Measurements from ENCODE around the gene RMND1.
"Not testable (repeated sequence)": the region's sequence is repeated elsewhere in the genome, so short reads cannot be mapped to it uniquely, and the experiment has no call there.

RMND1 gene

DNA sequence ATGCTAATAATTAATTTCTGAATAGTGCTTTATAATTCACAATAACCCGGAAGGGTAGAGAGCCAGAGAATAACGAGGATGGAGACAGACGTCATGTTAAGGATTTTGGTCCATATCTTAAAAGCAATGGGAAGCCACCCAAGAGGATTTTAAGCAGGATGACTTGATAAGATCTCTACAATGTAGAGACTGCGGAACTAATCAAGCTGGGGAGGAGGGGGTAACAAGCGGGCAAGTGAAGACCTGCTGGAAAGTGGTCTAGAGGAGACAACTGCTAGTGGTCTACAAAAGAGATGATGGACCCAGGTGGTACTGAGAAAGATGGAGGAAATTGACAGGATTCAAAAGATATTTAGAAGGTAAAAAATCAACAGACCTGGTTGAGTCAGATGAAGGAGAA, 67.8 kb downstream of the RMND1 start:
- no peak for DNase-seq (ENCODE audit: low read depth)

DNA sequence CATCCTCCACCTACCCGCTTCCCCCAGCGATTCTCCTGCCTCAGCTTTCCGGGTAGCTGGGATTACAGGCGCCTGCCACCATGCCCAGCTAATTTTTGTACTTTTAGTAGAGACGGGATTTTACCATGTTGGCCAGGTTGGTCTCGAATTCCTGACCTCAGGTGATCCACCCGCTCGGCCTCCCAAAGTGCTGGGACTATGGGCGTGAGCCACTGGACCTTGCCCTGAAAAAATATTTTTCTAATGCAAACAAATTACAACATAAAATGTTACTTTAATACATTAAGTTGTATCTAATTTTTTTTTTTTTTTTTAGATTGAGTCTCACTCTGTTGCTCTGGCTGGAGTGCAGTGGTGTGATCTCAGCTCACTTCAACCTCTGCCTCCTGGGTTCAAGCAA, 69.3 kb downstream of the RMND1 start:
- not testable (repeated sequence) for DNase-seq (ENCODE audit: low read depth)

DNA sequence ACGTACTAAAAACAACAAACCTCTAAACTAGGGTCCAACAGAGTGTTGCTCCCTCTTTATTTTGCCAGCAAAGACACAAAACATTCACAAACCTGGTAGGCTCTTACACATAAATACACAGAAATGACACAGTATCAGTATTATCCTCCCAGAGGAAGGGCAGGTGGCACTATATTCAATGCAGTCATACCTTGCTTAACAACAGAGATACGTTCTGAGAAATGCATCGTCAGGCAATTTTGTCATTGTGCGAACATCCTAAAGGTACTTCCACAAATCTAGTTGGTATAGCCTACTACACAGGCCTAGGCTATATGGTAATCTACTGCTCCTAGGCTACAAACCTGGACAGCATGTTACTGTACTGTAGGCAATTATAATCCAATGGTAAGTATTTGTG, 70.2 kb downstream of the RMND1 start:
- no peak for DNase-seq (ENCODE audit: low read depth)

DNA sequence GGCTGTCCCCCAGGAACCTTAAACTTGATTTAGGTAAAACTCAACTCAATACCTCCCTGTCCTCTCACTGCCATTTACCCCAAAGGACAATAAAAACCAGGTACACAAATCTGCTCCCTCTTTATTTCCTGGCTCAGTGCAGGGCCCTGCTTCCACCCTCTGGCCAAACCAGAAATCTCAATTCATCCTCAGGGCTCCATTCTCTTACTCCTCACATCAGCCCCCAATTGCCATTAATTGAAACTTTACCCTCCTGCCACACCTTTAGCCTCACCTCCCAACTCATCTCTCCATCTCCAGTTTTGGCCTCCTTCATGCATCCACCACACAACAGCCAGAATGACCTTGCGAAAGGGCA, 71.1 kb downstream of the RMND1 start:
- DNase-seq (ENCODE audit: low read depth): no peak

DNA sequence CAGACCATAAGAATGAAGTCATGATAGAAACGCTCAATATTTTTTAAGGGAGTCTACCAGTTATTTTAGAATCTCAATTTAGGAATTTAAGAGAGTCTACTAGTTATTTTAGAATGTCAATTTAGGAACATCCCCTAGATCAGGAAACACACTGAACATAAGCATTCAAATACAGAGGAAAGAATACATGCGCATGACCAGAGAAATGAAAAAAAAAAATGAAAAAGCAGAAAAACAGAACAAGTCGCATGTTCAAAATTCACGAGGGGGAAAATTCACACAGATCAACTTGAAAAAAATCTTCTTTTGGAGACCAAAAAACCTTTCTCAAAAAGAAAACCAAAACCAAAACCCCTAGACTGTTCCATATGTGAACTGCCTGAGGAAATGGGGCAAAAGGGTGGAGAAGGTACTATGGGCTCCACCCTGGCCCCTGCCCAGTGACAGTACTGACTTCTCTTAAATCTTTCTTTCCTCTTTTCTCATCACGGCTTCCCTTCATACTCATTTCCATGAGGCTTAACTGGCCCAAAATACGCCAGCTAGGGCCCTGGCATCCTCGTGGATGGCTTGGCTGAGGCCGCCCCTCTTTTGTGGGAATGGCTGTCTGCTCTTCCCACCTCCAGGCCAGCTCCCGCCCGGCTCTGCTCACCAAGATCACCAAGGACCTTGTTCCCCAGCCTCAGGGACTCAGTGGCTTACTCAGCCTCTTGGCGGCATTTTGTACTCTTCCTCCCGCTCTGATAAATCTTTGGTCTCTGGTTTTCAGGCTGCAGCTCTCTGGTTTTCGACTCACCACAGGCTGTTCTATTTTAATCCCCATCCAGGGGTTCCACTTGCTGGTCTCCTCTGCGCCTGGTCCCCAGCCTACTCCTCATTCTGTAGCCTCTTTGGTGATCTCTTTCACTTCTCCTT, 71.7 kb downstream of the RMND1 start:
- DNase-seq (ENCODE audit: low read depth): no peak

DNA sequence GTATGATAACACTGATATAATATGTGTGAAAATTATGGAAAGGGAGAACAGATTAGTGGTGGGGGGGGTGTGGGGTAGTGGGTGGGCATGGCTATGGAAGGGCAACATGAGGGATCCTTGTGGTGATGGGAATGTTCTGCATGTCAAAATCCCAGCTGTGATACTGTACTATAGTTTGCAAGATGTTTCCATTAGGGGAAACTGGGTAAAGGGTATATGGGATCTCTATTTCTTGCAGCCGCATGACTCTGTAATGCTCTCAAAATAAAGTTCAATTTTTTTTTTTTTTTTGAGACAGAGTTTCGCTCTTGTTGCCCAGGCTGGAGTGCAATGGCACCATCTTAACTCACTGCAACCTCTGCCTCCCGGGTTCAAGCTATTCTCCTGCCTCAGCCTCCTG, 74.8 kb downstream of the RMND1 start:
- DNase-seq (ENCODE audit: low read depth): no peak

DNA sequence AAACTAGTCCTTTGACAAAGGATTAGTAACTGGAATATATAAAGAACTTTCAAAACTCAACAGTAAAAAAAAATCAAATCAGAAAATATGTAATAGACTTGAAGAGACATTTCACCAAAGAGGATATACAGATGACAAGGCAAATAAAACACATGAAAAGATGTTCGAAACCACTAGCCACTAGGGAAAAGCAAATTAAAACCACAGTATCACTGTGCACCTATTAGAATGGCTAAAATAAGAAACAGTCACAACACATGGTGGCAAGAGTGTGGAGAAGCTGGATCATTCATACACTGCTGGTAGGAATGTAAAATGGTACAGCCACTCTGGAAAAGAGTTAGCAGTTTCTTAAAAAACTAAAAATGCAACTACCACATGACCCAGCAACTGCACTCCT, 75.5 kb downstream of the RMND1 start:
- DNase-seq (ENCODE audit: low read depth): no peak

DNA sequence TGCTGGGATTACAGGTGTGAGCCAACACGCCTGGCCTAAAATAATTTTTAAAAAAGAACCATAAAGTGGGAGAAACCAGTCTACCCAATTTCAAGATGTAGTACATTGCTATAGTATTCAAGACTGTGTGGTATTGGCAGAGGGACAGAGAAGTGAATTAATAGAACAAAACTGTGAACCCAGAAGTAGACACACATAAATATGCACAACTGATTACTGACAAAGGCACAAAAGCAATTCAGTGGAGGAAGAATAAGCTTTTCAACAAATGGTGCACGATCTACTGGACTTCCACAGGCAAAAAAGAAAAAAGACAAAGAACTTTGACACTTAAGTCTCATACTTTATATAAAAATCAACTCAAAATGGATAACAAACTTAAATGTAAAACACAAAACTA, 76.1 kb downstream of the RMND1 start:
- DNase-seq (ENCODE audit: low read depth): no peak

DNA sequence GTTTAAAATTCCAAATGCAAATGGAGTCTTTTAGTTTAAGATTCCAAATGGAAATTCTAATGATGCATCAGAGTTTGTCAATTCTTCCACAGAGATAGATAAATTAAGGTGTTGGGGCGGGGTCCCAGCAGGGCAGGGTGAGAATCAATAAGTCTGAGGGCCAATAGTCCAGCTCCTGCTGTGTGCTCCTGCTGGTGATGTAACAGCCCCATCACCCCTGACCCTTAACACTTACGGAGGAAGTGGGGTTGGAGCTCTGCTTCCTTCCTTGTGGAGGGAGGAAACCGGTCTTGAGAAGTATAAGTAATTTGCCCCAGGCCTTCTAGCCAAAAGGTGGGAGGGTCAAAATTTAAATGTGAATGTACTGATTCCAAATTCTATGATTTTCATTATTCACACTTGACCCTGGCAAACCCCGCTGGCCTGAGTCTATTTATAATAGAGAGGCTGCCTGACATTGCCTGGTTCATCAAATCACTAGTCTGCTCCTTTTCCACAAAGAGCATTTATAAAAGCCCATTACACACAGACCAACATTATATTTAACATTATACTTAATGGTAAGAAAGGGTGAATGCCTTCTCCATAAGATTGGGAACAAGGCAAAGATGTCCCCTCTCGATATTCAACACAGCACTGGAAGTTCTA, 77.8 kb downstream of the RMND1 start:
- no peak for DNase-seq (ENCODE audit: low read depth)

DNA sequence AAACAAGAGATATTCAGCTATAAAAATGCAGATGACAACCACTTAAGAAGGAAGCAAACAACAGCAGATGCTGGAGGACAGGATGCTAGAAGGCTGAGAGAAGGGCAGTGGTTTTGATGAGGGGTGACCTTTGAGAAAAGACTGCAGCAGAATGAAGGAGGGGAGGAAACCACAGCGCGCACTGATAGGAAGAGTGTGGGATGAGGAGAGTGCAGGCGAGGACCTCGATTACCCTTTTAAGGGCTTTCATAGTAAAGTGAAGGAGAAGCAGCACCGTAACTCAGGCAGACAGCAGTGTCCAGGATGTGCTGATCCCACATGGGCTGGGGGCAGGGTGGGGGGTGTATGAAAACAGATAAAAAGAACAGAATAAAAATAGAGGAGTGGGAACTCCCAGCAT, 79.8 kb downstream of the RMND1 start:
- no peak for DNase-seq (ENCODE audit: low read depth)

DNA sequence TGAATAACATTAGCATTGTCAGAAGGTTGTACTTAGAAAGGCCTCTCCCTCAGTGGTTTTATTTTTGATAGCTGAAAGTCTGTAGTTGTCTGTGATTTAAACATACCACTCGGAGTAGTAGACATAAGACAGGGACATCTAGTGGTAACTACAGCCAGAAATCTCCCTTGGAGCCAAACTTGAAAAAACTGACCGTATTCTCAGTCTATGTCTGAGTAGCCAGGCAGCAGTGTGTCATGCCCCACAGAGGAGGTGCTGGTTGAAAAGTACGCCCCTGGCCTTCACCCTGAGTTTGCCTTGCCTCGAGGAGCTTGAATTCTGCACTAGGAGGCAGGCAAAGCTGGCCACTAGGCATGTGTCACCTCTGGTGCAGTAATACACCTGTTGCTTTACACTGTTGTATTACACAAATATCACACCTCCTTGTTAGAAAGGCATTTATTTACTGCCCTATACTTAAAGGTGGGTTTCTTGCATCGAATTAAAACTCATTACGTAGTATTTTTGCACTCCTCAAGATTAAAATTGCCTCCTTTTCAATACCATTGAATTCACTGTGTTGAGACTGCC, 81.3 kb downstream of the RMND1 start:
- DNase-seq (ENCODE audit: low read depth): no peak

DNA sequence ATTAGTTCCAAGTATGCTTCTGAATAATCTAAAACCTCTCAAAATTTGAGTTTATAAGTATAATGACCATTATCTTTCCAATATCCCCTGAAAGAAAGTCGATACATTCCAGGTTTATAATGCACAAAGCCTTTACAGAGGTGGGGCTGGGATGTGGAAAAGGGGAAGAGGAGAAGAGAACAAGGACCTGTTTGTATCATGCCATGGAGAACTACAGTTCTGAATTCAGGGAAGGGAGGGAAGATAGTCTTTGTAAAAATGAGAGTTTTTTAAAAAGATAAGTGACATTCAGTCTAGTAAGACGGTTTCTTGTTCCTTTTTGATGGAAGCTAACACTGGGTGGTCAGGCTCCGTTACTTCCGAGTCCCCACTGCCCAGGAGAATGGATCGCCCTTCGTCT, 86.7 kb downstream of the RMND1 start:
- no peak for DNase-seq (ENCODE audit: low read depth)

DNA sequence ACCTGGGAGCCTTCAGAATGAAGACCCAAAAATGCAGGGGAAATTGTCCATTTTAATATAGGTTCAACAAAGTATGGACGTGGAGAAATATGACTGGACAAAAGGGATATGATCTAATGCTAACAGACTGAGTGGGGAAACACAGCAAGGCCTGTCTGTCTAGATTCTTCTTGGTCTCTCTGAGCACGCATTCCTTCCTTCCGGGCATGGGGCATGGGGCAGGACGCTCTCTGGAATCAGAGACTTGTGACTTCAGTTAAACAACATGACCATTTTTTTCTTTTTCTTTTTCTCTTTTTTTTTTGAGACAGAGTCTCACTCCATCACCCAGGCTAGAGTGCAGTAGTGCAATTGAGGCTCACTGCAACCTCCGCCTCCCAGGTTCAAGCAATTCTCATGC, 92.4 kb downstream of the RMND1 start:
- no peak for DNase-seq (ENCODE audit: low read depth)

DNA sequence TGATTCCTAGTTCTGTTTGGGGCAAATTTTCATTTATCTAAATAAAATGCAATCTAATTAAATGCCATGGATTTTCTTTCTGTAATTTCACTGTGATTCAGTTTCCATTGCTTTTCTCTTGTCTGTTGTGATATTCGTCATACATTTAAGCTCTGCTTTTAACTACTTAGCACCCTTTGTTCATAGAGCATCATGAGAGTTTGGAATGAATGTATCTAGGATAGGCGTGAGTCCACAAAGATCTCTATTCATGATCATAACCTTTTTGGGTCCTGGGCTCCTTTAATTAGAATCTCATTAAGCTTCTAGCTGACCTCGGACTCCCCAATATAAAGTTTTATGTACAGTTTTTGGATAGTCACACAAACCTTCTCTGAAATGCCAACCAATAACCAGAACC, 93.5 kb downstream of the RMND1 start:
- DNase-seq (ENCODE audit: low read depth): no peak

DNA sequence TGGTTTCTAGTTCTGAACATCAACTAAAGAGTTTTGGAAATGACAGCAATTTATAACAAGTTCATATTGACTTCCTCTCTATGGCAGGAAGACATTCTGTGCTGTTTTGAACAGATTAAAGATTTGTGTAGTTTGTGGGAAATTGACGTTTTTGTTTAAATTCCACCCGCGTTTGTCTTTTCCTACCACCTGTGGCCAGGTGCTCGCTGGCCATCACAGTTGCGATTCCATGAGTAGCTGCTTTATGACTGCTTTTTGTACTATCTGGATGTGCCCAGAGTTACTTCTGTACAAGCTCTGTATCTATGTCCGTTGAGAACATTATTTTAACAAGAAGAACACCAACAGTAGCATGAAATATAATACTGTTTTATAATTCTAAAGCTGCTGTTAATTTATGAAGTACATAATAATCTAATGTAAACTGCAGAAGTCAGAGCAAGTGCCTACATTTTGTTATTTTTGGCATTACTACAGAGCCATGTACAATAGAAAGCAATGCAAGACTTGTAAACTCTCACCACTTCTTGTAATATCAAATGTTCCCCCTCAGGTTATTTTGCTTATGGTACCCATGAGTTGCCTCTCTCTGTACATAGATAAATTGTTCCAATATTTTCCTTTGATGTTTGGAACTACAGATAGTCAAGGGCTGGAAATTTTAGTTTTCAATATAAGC, 94.0 kb downstream of the RMND1 start:
- no peak for DNase-seq (ENCODE audit: low read depth)

DNA sequence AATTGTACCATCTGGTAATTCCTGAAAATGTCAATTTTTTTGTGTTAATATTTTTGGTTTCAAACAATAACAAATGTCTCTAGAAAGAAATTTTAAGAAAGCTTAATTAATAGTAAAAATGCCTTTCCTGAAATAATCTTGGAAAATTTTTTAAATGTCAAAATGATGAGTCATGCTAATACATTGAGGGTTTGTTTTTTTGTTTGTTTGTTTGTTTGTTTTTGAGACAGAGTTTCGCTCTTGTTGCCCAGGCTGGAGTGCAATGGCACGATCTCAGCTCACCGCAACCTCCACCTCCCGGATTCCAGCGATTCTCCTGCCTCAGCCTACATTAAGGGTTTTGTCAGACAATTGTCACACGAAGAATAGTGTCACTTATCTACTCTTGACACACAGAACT, 94.9 kb downstream of the RMND1 start:
- not testable (repeated sequence) for DNase-seq (ENCODE audit: low read depth)

Data from activated T-cell treated with anti-CD3 and anti-CD28 coated beads for 48 hours (primary cell).